DND-41 (cell line): ENCODE results near the gene SLC35B1.

Source experiments
- ATAC-seq: fragments of 200-7000 bp; cut with Tn5 transposase; 3 replicates; pipeline ENCODE4 v1.9.1; 2021; ENCODE audit warnings: low read depth; ENCODE audit not compliant: insufficient read depth
- DNase-seq: peaks from one replicate; pipeline ENCODE4 v3.0.0-alpha.2; 2020
- H2AFZ ChIP-seq: 2 replicates; pipeline ENCODE4 v1.6.0; 2012; ENCODE audit warnings: low read depth, low read length
- H3K27ac ChIP-seq: 2 replicates; pipeline ENCODE4 v1.5.1; 2012; ENCODE audit warnings: low read length, inconsistent platforms
- H3K27me3 ChIP-seq: fragments of 200-600 bp; sonication (generic); 2 replicates; pipeline ENCODE4 v1.6.0; 2012; ENCODE audit warnings: low read length, mild to moderate bottlenecking, inconsistent platforms; ENCODE audit not compliant: insufficient read depth, poor library complexity
- H3K36me3 ChIP-seq: 2 replicates; pipeline ENCODE4 v1.5.1; 2012; ENCODE audit warnings: low read length, inconsistent platforms; ENCODE audit not compliant: insufficient read depth
- H3K4me1 ChIP-seq: 2 replicates; pipeline ENCODE4 v1.5.1; 2012; ENCODE audit warnings: mild to moderate bottlenecking, low read length; ENCODE audit not compliant: insufficient read depth
- H3K4me2 ChIP-seq: 2 replicates; pipeline ENCODE4 v1.6.0; 2012; ENCODE audit warnings: mild to moderate bottlenecking, moderate library complexity, low read length, inconsistent platforms; ENCODE audit not compliant: insufficient read depth
- H3K4me3 ChIP-seq, 2 experiments: fragments of 200-600 bp in 1 of 2; shearing (Covaris generic) in 1 of 2; 2 replicates each; pipeline ENCODE4 v1.5.1; 2012 to 2016; ENCODE audit warnings: inconsistent platforms in 2 of 2, low read length in 2 of 2, mild to moderate bottlenecking in 2 of 2, low read depth in 1 of 2, moderate library complexity in 1 of 2
- H3K79me2 ChIP-seq: 2 replicates; pipeline ENCODE4 v1.6.0; 2012; ENCODE audit warnings: low read length, inconsistent platforms; ENCODE audit not compliant: insufficient read depth
- H3K9ac ChIP-seq: 2 replicates; pipeline ENCODE4 v1.6.0; 2012; ENCODE audit warnings: low read depth, mild to moderate bottlenecking, inconsistent platforms, low read length, moderate library complexity
- H3K9me3 ChIP-seq: 2 replicates; pipeline ENCODE4 v1.5.1; 2012; ENCODE audit warnings: low read length, moderate library complexity, mild to moderate bottlenecking, inconsistent platforms; ENCODE audit not compliant: insufficient read depth, severe bottlenecking
- H4K20me1 ChIP-seq: 2 replicates; pipeline ENCODE4 v1.6.0; 2012; ENCODE audit warnings: low read length; ENCODE audit not compliant: insufficient read depth
- CTCF ChIP-seq: IDR thresholded peaks from 2 replicates; pipeline ENCODE4 v1.5.1; 2012; ENCODE audit warnings: borderline replicate concordance, low read length, moderate library complexity, mild to moderate bottlenecking; ENCODE audit not compliant: poor library complexity, severe bottlenecking; ENCODE audit errors: extremely low read depth
- EZH2 ChIP-seq: IDR thresholded peaks from 3 replicates; pipeline ENCODE4 v1.6.1; 2012; ENCODE audit warnings: borderline replicate concordance, low read depth, mild to moderate bottlenecking, moderate library complexity, low read length, inconsistent platforms; ENCODE audit not compliant: severe bottlenecking

Gene SLC35B1

GRCh38 chr17:49717371-49717861 is 9.7 kb upstream of the SLC35B1 start:
- H3K36me3 ChIP-seq, result peaks cover 81% of the 10 kb centered on the region

GRCh38 chr17:49716668-49717364 is 9.1 kb upstream of the SLC35B1 start:
- Histone ChIP-seq H3K27me3 (no peaks in the 10 kb centered on the region), H3K9ac (no peak overlapping the region), H3K4me1 (no peaks in the 10 kb centered on the region), H3K27ac (no peak overlapping the region), H3K4me3 (no peak overlapping the region), H3K36me3 (peaks cover 75% of the 10 kb centered on the region), H3K79me2 (no peaks in the 10 kb centered on the region), H3K9me3 (no peaks in the 10 kb centered on the region), H2AFZ (no peak overlapping the region), H4K20me1 (no peaks in the 10 kb centered on the region), H3K4me2 (no peak overlapping the region)
- no peak for DNase-seq
- ATAC-seq, result no peak
- no peak for TF ChIP-seq CTCF
- TF ChIP-seq EZH2, result no peak

More at GRCh38 chr17:49717371-49717861, 9.7 kb upstream of the SLC35B1 start:
- Histone ChIP-seq H3K4me3 (no peak overlapping the region), H3K27ac (no peak overlapping the region), H3K4me2 (no peak overlapping the region), H4K20me1 (0 out of 2 replicates have a peak, but pooled peaks cover 4% of the 10 kb centered on the region), H3K4me1 (no peaks in the 10 kb centered on the region), H3K79me2 (no peaks in the 10 kb centered on the region), H3K9ac (no peak overlapping the region), H3K9me3 (no peaks in the 10 kb centered on the region), H2AFZ (no peak overlapping the region), H3K27me3 (no peaks in the 10 kb centered on the region)
- TF ChIP-seq CTCF, result no peak
- no peak for TF ChIP-seq EZH2
- DNase-seq (no peak), ATAC-seq (no peak)

- H3K4me2 ChIP-seq, result no peak overlapping the region
- ATAC-seq, result no peak
- no peaks in the 10 kb centered on the region for H3K79me2 ChIP-seq
- no peak overlapping the region for H3K4me3 ChIP-seq
- no peaks in the 10 kb centered on the region for H4K20me1 ChIP-seq
- no peak overlapping the region for H2AFZ ChIP-seq
- no peak overlapping the region for H3K27ac ChIP-seq
- no peak for DNase-seq
- no peak overlapping the region for H3K9ac ChIP-seq
- no peak for TF ChIP-seq EZH2
- no peak for TF ChIP-seq CTCF
- H3K4me1 ChIP-seq, result no peaks in the 10 kb centered on the region
- H3K36me3 ChIP-seq, result peaks cover 71% of the 10 kb centered on the region
- H3K9me3 ChIP-seq, result no peaks in the 10 kb centered on the region
- H3K27me3 ChIP-seq, result no peaks in the 10 kb centered on the region
Observed at GRCh38 chr17:49715717-49716279, 8.0 kb upstream of the SLC35B1 start.
